Measurements from ENCODE around the gene FHL2.

Gene FHL2

GRCh38 chr2:105379741-105380186, 19.1 kb downstream of the FHL2 start:
- TF ChIP-seq CTCF (IDR thresholded peaks at IDR 0.05; ENCODE audit: poor library complexity, severe bottlenecking) = no peak
- DNase-seq (ENCODE audit: low spot score) (peak; percentile 21), ATAC-seq (ENCODE audit: low read depth) (0 out of 3 replicates have a peak, but pooled peaks have one; percentile 6)
- H3K4me3 ChIP-seq (ENCODE audit: severe bottlenecking) = no peak overlapping the region
- no peaks in the 10 kb centered on the region for H3K9me3 ChIP-seq (ENCODE audit: severe bottlenecking)
- peaks cover 61% of the 10 kb centered on the region for H3K4me1 ChIP-seq (ENCODE audit: insufficient read depth, poor library complexity, severe bottlenecking)
- H3K36me3 ChIP-seq (ENCODE audit: low read depth) = peaks cover 100% of the 10 kb centered on the region
- H3K27ac ChIP-seq (ENCODE audit: poor library complexity, severe bottlenecking) = peak overlapping the region; percentile 59
- no peaks in the 10 kb centered on the region for H3K27me3 ChIP-seq (ENCODE audit: insufficient read depth, poor library complexity, severe bottlenecking)

DNA sequence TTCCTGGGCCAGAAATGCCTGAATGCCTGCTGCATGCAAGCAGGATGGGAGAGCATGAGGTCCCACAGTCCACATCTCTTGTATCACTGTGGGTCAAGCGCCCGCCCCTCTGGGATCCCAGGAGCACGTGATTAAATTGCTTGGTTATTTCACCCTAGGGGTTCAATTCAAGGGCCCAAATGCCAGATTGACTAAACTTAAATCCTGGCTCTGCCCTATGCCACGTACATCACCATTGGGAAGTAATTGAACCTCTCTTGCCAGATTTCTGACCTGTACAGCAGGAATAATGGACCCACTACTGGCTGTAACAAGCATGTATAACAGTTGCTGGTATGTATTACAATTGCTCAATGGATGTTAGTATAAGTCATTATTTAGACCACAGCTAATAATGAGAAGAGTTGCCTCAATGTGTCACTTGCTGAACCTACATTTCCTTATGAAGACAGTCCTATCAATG, 19.9 kb downstream of the FHL2 start:
- peaks cover 66% of the 10 kb centered on the region for H3K4me1 ChIP-seq (ENCODE audit: insufficient read depth, poor library complexity, severe bottlenecking)
- no peaks in the 10 kb centered on the region for H3K27me3 ChIP-seq (ENCODE audit: insufficient read depth, poor library complexity, severe bottlenecking)
- TF ChIP-seq CTCF (IDR thresholded peaks at IDR 0.05; ENCODE audit: poor library complexity, severe bottlenecking) = no peak
- no peaks in the 10 kb centered on the region for H3K9me3 ChIP-seq (ENCODE audit: severe bottlenecking)
- DNase-seq (ENCODE audit: low spot score) (peak; percentile 36), ATAC-seq (ENCODE audit: low read depth) (0 out of 3 replicates have a peak, but pooled peaks have one; percentile 4)
- peak overlapping the region; percentile 59 for H3K27ac ChIP-seq (ENCODE audit: poor library complexity, severe bottlenecking)
- no peak overlapping the region for H3K4me3 ChIP-seq (ENCODE audit: severe bottlenecking)
- H3K36me3 ChIP-seq (ENCODE audit: low read depth) = peaks cover 100% of the 10 kb centered on the region

- peaks cover 71% of the 10 kb centered on the region for H3K4me1 ChIP-seq (ENCODE audit: insufficient read depth, poor library complexity, severe bottlenecking)
- H3K36me3 ChIP-seq (ENCODE audit: low read depth) = peaks cover 100% of the 10 kb centered on the region
- no peaks in the 10 kb centered on the region for H3K27me3 ChIP-seq (ENCODE audit: insufficient read depth, poor library complexity, severe bottlenecking)
- no peaks in the 10 kb centered on the region for H3K9me3 ChIP-seq (ENCODE audit: severe bottlenecking)
- TF ChIP-seq CTCF (IDR thresholded peaks at IDR 0.05; ENCODE audit: poor library complexity, severe bottlenecking) = no peak
- ATAC-seq (ENCODE audit: low read depth) = peak; percentile 31
- no peak overlapping the region for H3K4me3 ChIP-seq (ENCODE audit: severe bottlenecking)
- peak overlapping the region; percentile 59 for H3K27ac ChIP-seq (ENCODE audit: poor library complexity, severe bottlenecking)
- peak; percentile 17 for DNase-seq (ENCODE audit: low spot score)
These were observed 20.5 kb downstream of the FHL2 start for GRCh38 chr2:105378276-105378840.

DNA sequence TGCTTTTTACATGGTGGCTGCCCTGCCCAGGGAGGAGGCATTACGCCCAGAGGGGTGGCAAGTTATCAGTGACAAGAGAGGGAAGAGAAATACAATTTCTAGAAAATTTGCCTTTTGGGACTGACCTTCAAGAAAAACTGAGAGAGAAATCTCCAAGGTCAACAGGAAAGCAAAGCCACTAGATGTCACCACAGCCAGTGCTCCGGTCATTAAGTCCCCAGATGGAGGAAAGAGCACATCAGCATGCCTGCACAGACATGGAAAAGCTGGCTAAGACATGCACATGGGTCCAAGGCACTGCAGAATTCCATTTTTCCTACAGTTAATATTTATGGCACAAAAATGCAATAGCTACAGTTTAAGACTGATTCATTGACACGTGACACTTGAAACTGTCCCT, 21.0 kb downstream of the FHL2 start:
- H3K27ac ChIP-seq (ENCODE audit: poor library complexity, severe bottlenecking) = peak overlapping the region; percentile 59
- TF ChIP-seq CTCF (IDR thresholded peaks at IDR 0.05; ENCODE audit: poor library complexity, severe bottlenecking) = no peak
- H3K4me1 ChIP-seq (ENCODE audit: insufficient read depth, poor library complexity, severe bottlenecking) = peaks cover 71% of the 10 kb centered on the region
- peaks cover 100% of the 10 kb centered on the region for H3K36me3 ChIP-seq (ENCODE audit: low read depth)
- ATAC-seq (ENCODE audit: low read depth) (no peak), DNase-seq (ENCODE audit: low spot score) (peak; percentile 2)
- no peaks in the 10 kb centered on the region for H3K9me3 ChIP-seq (ENCODE audit: severe bottlenecking)
- no peaks in the 10 kb centered on the region for H3K27me3 ChIP-seq (ENCODE audit: insufficient read depth, poor library complexity, severe bottlenecking)
- H3K4me3 ChIP-seq (ENCODE audit: severe bottlenecking) = no peak overlapping the region

GRCh38 chr2:105376789-105377240, 22.0 kb downstream of the FHL2 start:
- peak overlapping the region; percentile 59 for H3K27ac ChIP-seq (ENCODE audit: poor library complexity, severe bottlenecking)
- H3K36me3 ChIP-seq (ENCODE audit: low read depth) = peaks cover 100% of the 10 kb centered on the region

More at GRCh38 chr2:105376789-105377240, 22.0 kb downstream of the FHL2 start:
- peak; percentile 6 for DNase-seq (ENCODE audit: low spot score)
- no peak overlapping the region for H3K4me3 ChIP-seq (ENCODE audit: severe bottlenecking)
- H3K4me1 ChIP-seq (ENCODE audit: insufficient read depth, poor library complexity, severe bottlenecking) = peaks cover 78% of the 10 kb centered on the region
- TF ChIP-seq CTCF (IDR thresholded peaks at IDR 0.05; ENCODE audit: poor library complexity, severe bottlenecking) = no peak
- H3K27me3 ChIP-seq (ENCODE audit: insufficient read depth, poor library complexity, severe bottlenecking) = no peaks in the 10 kb centered on the region
- no peaks in the 10 kb centered on the region for H3K9me3 ChIP-seq (ENCODE audit: severe bottlenecking)
- peak; percentile 27; the same call in 1 of the 3 replicates for ATAC-seq (ENCODE audit: low read depth)
